Endothelial cell (in vitro differentiated cells): ENCODE data around the gene PFAS. TPM values are rescaled to one million over a fixed set of nuclear protein-coding genes. Genes with fewer than 3 reads are reported as not detected.

Experiments used
- DNase-seq: peaks from one replicate; pipeline ENCODE4 v3.0.0; 2021; ENCODE audit warnings: low spot score
- H3K27ac Mint-ChIP-seq: one replicate; pipeline ENCODE4 v1.8.0; 2021; ENCODE audit warnings: mixed read lengths, inconsistent platforms; ENCODE audit not compliant: unreplicated experiment
- H3K27me3 Mint-ChIP-seq: one replicate; pipeline ENCODE4 v1.8.0; 2021; ENCODE audit warnings: mild to moderate bottlenecking, moderate library complexity, mixed read lengths, inconsistent platforms; ENCODE audit not compliant: unreplicated experiment
- H3K36me3 Mint-ChIP-seq: one replicate; pipeline ENCODE4 v1.8.0; 2021; ENCODE audit warnings: mild to moderate bottlenecking, low read depth, mixed read lengths, inconsistent platforms; ENCODE audit not compliant: unreplicated experiment
- H3K4me1 Mint-ChIP-seq: one replicate; pipeline ENCODE4 v1.8.0; 2021; ENCODE audit warnings: mild to moderate bottlenecking, mixed read lengths, inconsistent platforms; ENCODE audit not compliant: unreplicated experiment
- H3K4me3 Mint-ChIP-seq: one replicate; pipeline ENCODE4 v1.8.0; 2021; ENCODE audit warnings: mild to moderate bottlenecking, mixed read lengths, inconsistent platforms; ENCODE audit not compliant: unreplicated experiment
- H3K9me3 Mint-ChIP-seq: one replicate; pipeline ENCODE4 v1.8.0; 2021; ENCODE audit warnings: mixed read lengths, inconsistent platforms; ENCODE audit not compliant: unreplicated experiment
- CTCF ChIP-seq: fragments of 200-600 bp; sonication (generic); IDR thresholded peaks from one replicate; pipeline ENCODE4 v1.5.0; 2021; ENCODE audit warnings: antibody characterized with exemption; ENCODE audit not compliant: unreplicated experiment
- total RNA-seq: library from RNA; stranded (reverse); fragmentation: NEBNext Ultra II Directional; extraction: Animal tissue kit (Norgen Biotek cat#: 25700); gene quantifications from one replicate; pipeline ENCODE4 v1.2.1, GENCODE V29; 2021; ENCODE audit not compliant: unreplicated experiment

Gene PFAS
- total RNA-seq, 1 donor from 2014 or later = 67.0 TPM

- no peak for TF ChIP-seq CTCF
- H3K4me1 Mint-ChIP-seq = peaks cover 11% of the 10 kb centered on the region
- H3K27ac Mint-ChIP-seq = no peak overlapping the region
- peaks cover 74% of the 10 kb centered on the region for H3K36me3 Mint-ChIP-seq
- peak overlapping the region; percentile 68 for H3K4me3 Mint-ChIP-seq
- DNase-seq = no peak
- H3K27me3 Mint-ChIP-seq = peaks cover 14% of the 10 kb centered on the region
- no peaks in the 10 kb centered on the region for H3K9me3 Mint-ChIP-seq
Observed at GRCh38 chr17:8231701-8232100, 17.4 kb upstream of the PFAS start.

GRCh38 chr17:8234361-8235270, 14.5 kb upstream of the PFAS start:
- Mint-ChIP-seq H3K4me3 (peak overlapping the region; percentile 33), H3K36me3 (peaks cover 60% of the 10 kb centered on the region), H3K27me3 (no peaks in the 10 kb centered on the region), H3K27ac (no peak overlapping the region), H3K9me3 (no peaks in the 10 kb centered on the region), H3K4me1 (no peaks in the 10 kb centered on the region)
- no peak for DNase-seq
- TF ChIP-seq CTCF = no peak

- TF ChIP-seq CTCF = no peak
- H3K27ac Mint-ChIP-seq = no peak overlapping the region
- peak overlapping the region; percentile 14 for H3K4me3 Mint-ChIP-seq
- no peak for DNase-seq
- peaks cover 54% of the 10 kb centered on the region for H3K36me3 Mint-ChIP-seq
- H3K4me1 Mint-ChIP-seq = no peaks in the 10 kb centered on the region
- H3K27me3 Mint-ChIP-seq = no peaks in the 10 kb centered on the region
- H3K9me3 Mint-ChIP-seq = no peaks in the 10 kb centered on the region
Observed at GRCh38 chr17:8235676-8236075, 13.4 kb upstream of the PFAS start.

GRCh38 chr17:8237175-8237574, 11.9 kb upstream of the PFAS start:
- no peak overlapping the region for H3K27ac Mint-ChIP-seq
- DNase-seq = no peak
- H3K36me3 Mint-ChIP-seq = peaks cover 41% of the 10 kb centered on the region
- no peak overlapping the region for H3K4me3 Mint-ChIP-seq
- H3K4me1 Mint-ChIP-seq = no peaks in the 10 kb centered on the region
- no peak for TF ChIP-seq CTCF
- no peaks in the 10 kb centered on the region for H3K9me3 Mint-ChIP-seq
- H3K27me3 Mint-ChIP-seq = no peaks in the 10 kb centered on the region

- H3K27ac Mint-ChIP-seq = no peak overlapping the region
- DNase-seq = no peak
- no peaks in the 10 kb centered on the region for H3K27me3 Mint-ChIP-seq
- H3K9me3 Mint-ChIP-seq = no peaks in the 10 kb centered on the region
- no peak for TF ChIP-seq CTCF
- no peaks in the 10 kb centered on the region for H3K4me1 Mint-ChIP-seq
- H3K4me3 Mint-ChIP-seq = peak overlapping the region; percentile 6
- H3K36me3 Mint-ChIP-seq = peaks cover 34% of the 10 kb centered on the region
Observed at GRCh38 chr17:8237886-8238285, 11.2 kb upstream of the PFAS start.
